GM12878 (cell line): ENCODE data around the gene CHL1.

ENCODE experiments used
- BHLHE40 ChIP-seq, 2 experiments: fragments of 450-650 bp in 1 of 2; IDR thresholded peaks; 2 replicates each; pipeline ENCODE4 v1.6.1; 2011 to 2017; ENCODE audit warnings: low read depth in 2 of 2, borderline replicate concordance in 1 of 2, improper control_type of control experiment in 1 of 2, low read length in 1 of 2, mild to moderate bottlenecking in 1 of 2
- CTCF ChIP-seq, 3 experiments: IDR thresholded peaks in 2 of 3; conservative IDR thresholded peaks in 1 of 3; 2 replicates each; pipeline ENCODE4 v1.5.1; 2011; ENCODE audit warnings: low read depth in 3 of 3, low read length in 3 of 3, mild to moderate bottlenecking in 3 of 3, control low read depth in 2 of 3, moderate library complexity in 2 of 3, inconsistent platforms in 1 of 3, mixed read lengths in 1 of 3; ENCODE audit not compliant: control insufficient read depth in 2 of 3, insufficient read depth in 1 of 3; ENCODE audit errors: extremely low read depth in 1 of 3
- DPF2 ChIP-seq: fragments of 450-650 bp; IDR thresholded peaks from 2 replicates; pipeline ENCODE4 v1.6.1; 2017; ENCODE audit warnings: mild to moderate bottlenecking
- EP300 ChIP-seq, 2 experiments: fragments of 150-350 bp in 1 of 2; IDR thresholded peaks; 2 replicates each; pipeline ENCODE4 v1.6.1; 2011 to 2012; ENCODE audit warnings: low read depth in 2 of 2, low read length in 2 of 2, borderline replicate concordance in 1 of 2, improper control_type of control experiment in 1 of 2, inconsistent platforms in 1 of 2; ENCODE audit not compliant: control insufficient read depth in 1 of 2
- FOXM1 ChIP-seq: IDR thresholded peaks from 2 replicates; pipeline ENCODE4 v1.6.1; 2012; ENCODE audit warnings: low read depth, mild to moderate bottlenecking, inconsistent platforms, low read length, moderate library complexity
- NR2C2 ChIP-seq: IDR thresholded peaks from 2 replicates; pipeline ENCODE4 v1.6.1; 2011; ENCODE audit warnings: borderline replicate concordance, low read depth; ENCODE audit not compliant: control insufficient read depth, insufficient read length
- POLR2AphosphoS5 ChIP-seq: IDR thresholded peaks from 2 replicates; pipeline ENCODE4 v1.6.1; 2011; ENCODE audit warnings: mild to moderate bottlenecking, low read length, inconsistent platforms
- STAT1 ChIP-seq: fragments of 450-650 bp; conservative IDR thresholded peaks from 2 replicates; pipeline ENCODE4 v1.6.1; 2014; ENCODE audit warnings: antibody characterized with exemption, mild to moderate bottlenecking
- ZBTB40 ChIP-seq: fragments of 450-650 bp; IDR thresholded peaks from 2 replicates; pipeline ENCODE4 v1.6.1; 2016; ENCODE audit warnings: mild to moderate bottlenecking, moderate library complexity, borderline replicate concordance
- TF ChIP-seq, protein P1 (sequence below): fragments of 450-650 bp; IDR thresholded peaks from 2 replicates; pipeline ENCODE4 v1.6.1; 2016; ENCODE audit warnings: mild to moderate bottlenecking

- no peak for TF ChIP-seq EP300 (IDR thresholded peaks at IDR 0.05; ENCODE audit: borderline replicate concordance in 1 of 2, control insufficient read depth in 1 of 2, low read depth in 2 of 2, low read length in 2 of 2)
- TF ChIP-seq, protein P1, sequence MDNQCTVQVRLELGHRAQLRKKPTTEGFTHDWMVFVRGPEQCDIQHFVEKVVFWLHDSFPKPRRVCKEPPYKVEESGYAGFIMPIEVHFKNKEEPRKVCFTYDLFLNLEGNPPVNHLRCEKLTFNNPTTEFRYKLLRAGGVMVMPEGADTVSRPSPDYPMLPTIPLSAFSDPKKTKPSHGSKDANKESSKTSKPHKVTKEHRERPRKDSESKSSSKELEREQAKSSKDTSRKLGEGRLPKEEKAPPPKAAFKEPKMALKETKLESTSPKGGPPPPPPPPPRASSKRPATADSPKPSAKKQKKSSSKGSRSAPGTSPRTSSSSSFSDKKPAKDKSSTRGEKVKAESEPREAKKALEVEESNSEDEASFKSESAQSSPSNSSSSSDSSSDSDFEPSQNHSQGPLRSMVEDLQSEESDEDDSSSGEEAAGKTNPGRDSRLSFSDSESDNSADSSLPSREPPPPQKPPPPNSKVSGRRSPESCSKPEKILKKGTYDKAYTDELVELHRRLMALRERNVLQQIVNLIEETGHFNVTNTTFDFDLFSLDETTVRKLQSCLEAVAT: no peak
- no peak for TF ChIP-seq DPF2
- no peak for TF ChIP-seq CTCF (IDR thresholded peaks at IDR 0.05 in 2 of 3, conservative IDR thresholded peaks at IDR 0.05 in 1 of 3; ENCODE audit: control insufficient read depth in 2 of 3, extremely low read depth in 1 of 3, insufficient read depth in 1 of 3, low read depth in 3 of 3, low read length in 3 of 3)
- TF ChIP-seq ZBTB40: no peak
- no peak for TF ChIP-seq POLR2AphosphoS5
- TF ChIP-seq BHLHE40 (IDR thresholded peaks at IDR 0.05; ENCODE audit: borderline replicate concordance in 1 of 2, low read depth in 2 of 2, low read length in 1 of 2): peak in 1 of 2 experiments; percentile 63; a peak in 2 of 4 replicates
- TF ChIP-seq FOXM1: no peak
- no peak for TF ChIP-seq NR2C2
- no peak for TF ChIP-seq STAT1
These were observed 81.3 kb downstream of the CHL1 start for GRCh38 chr3:277873-278272.
